GM13976 (cell line): ENCODE measurements around the gene MPP1.

ENCODE experiments used
- DNase-seq: peaks from one replicate; pipeline ENCODE4 v3.0.0; 2012; ENCODE audit warnings: low spot score
- in situ Hi-C: fragments of 300-500 bp; cut with MboI; formaldehyde crosslinking; loops from one replicate; pipeline ENCODE4 v1.12.0; 2022; ENCODE audit warnings: low sequenced_read_pairs, mixed read lengths, inconsistent platforms; ENCODE audit not compliant: unreplicated experiment
- TF ChIP-seq, protein P1 (sequence below): IDR thresholded peaks from 2 replicates; pipeline ENCODE4 v1.5.1; 2012; ENCODE audit warnings: borderline replicate concordance, mild to moderate bottlenecking; ENCODE audit not compliant: insufficient read depth; ENCODE audit errors: extremely low read depth, missing control alignments, control extremely low read depth

MPP1 gene

DNA sequence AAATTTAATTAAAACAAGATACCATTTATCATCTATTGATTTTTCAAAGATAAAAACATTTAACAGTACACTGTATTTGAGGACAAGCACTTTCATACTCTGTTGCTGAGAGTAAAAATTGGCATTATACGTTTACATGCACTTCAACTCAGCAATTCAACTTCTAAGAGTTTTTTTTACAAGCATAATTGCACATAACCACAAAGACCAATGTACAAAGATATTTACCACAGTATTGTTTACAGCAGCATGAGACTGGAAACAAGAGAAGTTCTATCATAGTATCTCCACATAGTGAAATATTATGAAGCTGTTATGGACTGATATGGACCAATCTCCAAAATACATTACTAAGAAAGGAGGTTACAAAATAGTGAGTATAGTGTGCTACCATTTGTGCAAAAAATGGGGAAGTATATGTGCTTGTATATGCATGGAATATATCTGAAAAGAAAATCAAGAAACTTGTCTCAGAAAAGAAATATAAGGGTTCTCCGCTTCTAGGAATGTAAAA, 65.3 kb downstream of the MPP1 start:
- TF ChIP-seq, protein P1, sequence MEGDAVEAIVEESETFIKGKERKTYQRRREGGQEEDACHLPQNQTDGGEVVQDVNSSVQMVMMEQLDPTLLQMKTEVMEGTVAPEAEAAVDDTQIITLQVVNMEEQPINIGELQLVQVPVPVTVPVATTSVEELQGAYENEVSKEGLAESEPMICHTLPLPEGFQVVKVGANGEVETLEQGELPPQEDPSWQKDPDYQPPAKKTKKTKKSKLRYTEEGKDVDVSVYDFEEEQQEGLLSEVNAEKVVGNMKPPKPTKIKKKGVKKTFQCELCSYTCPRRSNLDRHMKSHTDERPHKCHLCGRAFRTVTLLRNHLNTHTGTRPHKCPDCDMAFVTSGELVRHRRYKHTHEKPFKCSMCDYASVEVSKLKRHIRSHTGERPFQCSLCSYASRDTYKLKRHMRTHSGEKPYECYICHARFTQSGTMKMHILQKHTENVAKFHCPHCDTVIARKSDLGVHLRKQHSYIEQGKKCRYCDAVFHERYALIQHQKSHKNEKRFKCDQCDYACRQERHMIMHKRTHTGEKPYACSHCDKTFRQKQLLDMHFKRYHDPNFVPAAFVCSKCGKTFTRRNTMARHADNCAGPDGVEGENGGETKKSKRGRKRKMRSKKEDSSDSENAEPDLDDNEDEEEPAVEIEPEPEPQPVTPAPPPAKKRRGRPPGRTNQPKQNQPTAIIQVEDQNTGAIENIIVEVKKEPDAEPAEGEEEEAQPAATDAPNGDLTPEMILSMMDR: no peak
- DNase-seq: no peak
- in situ Hi-C loops: loop anchor here (25.0 kb wide), 1 partner anchor 153 kb away; the partner anchor contains the start of gene CTAG1A

DNA sequence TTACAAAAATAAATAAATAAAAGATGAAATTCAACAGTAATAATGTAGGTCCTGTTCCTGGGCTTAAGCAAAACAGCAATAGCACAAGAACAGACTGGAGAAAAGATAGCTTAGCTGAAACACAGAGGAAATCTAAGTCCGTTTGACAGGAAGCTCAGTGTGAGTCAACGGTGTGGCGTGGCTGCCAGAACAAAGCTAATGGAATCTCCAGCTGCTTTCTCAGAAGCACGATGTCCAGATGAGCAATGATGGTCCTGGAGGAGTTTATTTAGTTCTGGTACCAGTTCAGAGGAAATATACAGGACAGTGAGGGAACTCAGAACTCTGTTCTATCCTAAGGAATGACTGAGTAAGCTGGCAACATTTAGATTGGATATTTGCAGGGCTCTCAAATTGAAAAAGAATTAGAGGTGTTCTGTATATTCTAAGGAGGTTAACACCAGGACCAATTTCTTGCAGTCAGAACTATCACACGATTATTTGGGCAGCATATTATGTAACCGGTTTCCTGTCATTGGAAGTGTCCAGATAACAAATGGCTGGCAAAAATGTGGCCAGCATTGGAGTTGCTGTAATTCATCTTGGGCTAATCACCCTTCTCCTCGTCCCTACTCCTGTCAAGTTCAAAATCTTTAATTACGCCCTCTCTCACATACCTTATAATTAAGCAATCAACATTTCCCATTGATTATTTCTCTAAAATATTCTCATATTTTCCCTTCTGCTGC, 67.1 kb downstream of the MPP1 start:
- DNase-seq: no peak
- TF ChIP-seq, protein P1: no peak
- in situ Hi-C loops: loop anchor here (25.0 kb wide), 1 partner anchor 151 kb away; the partner anchor contains the start of gene CTAG1A

DNA sequence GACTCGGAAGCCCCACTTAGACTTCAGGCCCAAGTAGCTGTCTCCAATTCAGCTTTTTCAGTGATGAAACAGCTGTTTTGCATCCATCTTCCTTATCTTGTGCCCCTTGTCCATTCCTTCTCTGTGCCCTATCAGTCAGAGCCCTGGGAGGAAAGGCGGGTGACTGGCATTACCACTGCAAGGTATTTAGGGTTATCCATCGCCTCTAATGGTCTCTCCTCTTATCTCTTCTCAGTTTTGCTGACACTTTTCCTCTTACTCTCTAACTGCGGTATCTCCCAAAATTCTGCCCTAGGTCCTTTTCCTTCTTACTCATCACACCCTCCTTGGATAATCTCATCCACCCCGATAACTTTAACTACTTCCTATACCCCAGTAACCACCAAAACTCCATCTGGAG, 68.1 kb downstream of the MPP1 start:
- no peak for DNase-seq
- TF ChIP-seq, protein P1: no peak
- in situ Hi-C loops: loop anchor here (25.0 kb wide), 1 partner anchor 150 kb away; the partner anchor contains the start of gene CTAG1A

GRCh38 chrX:154735695-154736393, 69.4 kb downstream of the MPP1 start:
- no peak for DNase-seq
- in situ Hi-C loops: loop anchor here (25.0 kb wide), 1 partner anchor 149 kb away; the partner anchor contains the start of gene CTAG1A
- TF ChIP-seq, protein P1: no peak

- DNase-seq: no peak
- in situ Hi-C loops: loop anchor here (25.0 kb wide), 1 partner anchor 147 kb away; the partner anchor contains the start of gene CTAG1A
- TF ChIP-seq, protein P1: no peak
Measured at GRCh38 chrX:154734061-154734781, 71.1 kb downstream of the MPP1 start.

GRCh38 chrX:154733066-154733425, 72.2 kb downstream of the MPP1 start:
- TF ChIP-seq, protein P1: no peak
- DNase-seq: no peak
- in situ Hi-C loops: loop anchor here (25.0 kb wide), 1 partner anchor 146 kb away; the partner anchor contains the start of gene CTAG1A
